Activated T-cell treated with anti-CD3 and anti-CD28 coated beads, Interleukin-2, amount 50 U/mL, for 24 hours (primary cell): ENCODE measurements around the gene MTHFS.
"Not testable (repeated sequence)": the region's sequence is repeated elsewhere in the genome, so short reads cannot be mapped to it uniquely, and the experiment has no call there.

Source experiments
- DNase-seq: peaks from one replicate; pipeline ENCODE4 v3.0.0-alpha.2; 2020
- H3K27ac Mint-ChIP-seq: 2 replicates; pipeline ENCODE4 v1.8.0; 2020; ENCODE audit warnings: mild to moderate bottlenecking, mixed read lengths
- H3K27me3 Mint-ChIP-seq: 2 replicates; pipeline ENCODE4 v1.8.0; 2020; ENCODE audit warnings: mixed read lengths
- H3K36me3 Mint-ChIP-seq: 2 replicates; pipeline ENCODE4 v1.8.0; 2020; ENCODE audit warnings: low read depth, mixed read lengths
- H3K4me1 Mint-ChIP-seq: 2 replicates; pipeline ENCODE4 v1.8.0; 2020; ENCODE audit warnings: low read depth, mixed read lengths
- H3K4me3 Mint-ChIP-seq: 2 replicates; pipeline ENCODE4 v1.8.0; 2020; ENCODE audit warnings: mild to moderate bottlenecking, moderate library complexity, mixed read lengths
- H3K9me3 Mint-ChIP-seq: 2 replicates; pipeline ENCODE4 v1.8.0; 2020; ENCODE audit warnings: mixed read lengths

The MTHFS gene

GRCh38 chr15:79900818-79901378, 4.1 kb upstream of the MTHFS start:
- Mint-ChIP-seq H3K36me3 (peaks cover 22% of the 10 kb centered on the region), H3K4me1 (peaks cover 65% of the 10 kb centered on the region)
- DNase-seq, H3K9me3 Mint-ChIP-seq, H3K27me3 Mint-ChIP-seq, H3K4me3 Mint-ChIP-seq, H3K27ac Mint-ChIP-seq: not testable (repeated sequence)

DNA sequence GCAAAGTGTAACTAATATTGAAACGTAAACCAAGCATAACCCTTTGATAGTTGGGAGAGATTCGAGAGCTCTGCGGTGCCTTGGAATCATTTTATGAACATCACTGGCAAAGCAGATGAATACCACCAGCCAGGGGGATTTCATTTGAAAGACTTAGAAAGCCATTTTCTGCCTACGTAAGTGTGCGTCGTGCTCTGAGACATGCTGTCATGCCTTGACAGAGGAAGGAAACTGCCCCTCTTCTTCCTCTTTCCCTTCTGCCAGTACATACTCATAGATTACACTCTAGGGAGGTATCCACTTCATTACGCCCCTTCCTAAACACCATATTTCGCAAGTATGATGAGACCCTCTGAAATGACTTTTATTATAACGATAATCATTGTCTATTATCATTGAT, 3.3 kb upstream of the MTHFS start:
- DNase-seq, result no peak
- H3K4me1 Mint-ChIP-seq, result peaks cover 66% of the 10 kb centered on the region
- H3K9me3 Mint-ChIP-seq, result no peaks in the 10 kb centered on the region
- no peaks in the 10 kb centered on the region for H3K27me3 Mint-ChIP-seq
- peak overlapping the region; percentile 31 for H3K27ac Mint-ChIP-seq
- peaks cover 20% of the 10 kb centered on the region for H3K36me3 Mint-ChIP-seq
- no peak overlapping the region for H3K4me3 Mint-ChIP-seq

GRCh38 chr15:79898786-79899185, 2.0 kb upstream of the MTHFS start:
- not testable (repeated sequence) for DNase-seq
- Mint-ChIP-seq H3K27ac (peak overlapping the region; percentile 97), H3K4me1 (peaks cover 70% of the 10 kb centered on the region)

GRCh38 chr15:79898369-79898768, 1.6 kb upstream of the MTHFS start:
- Mint-ChIP-seq H3K27me3 (no peaks in the 10 kb centered on the region), H3K36me3 (peaks cover 34% of the 10 kb centered on the region), H3K4me3 (peak overlapping the region; percentile 98), H3K27ac (peak overlapping the region; percentile 97), H3K4me1 (peaks cover 68% of the 10 kb centered on the region), H3K9me3 (no peaks in the 10 kb centered on the region)
- no peak for DNase-seq

More at GRCh38 chr15:79898786-79899185, 2.0 kb upstream of the MTHFS start:
- H3K4me3 Mint-ChIP-seq, H3K9me3 Mint-ChIP-seq, H3K27me3 Mint-ChIP-seq: not testable (repeated sequence)
- H3K36me3 Mint-ChIP-seq, result peaks cover 31% of the 10 kb centered on the region

DNA sequence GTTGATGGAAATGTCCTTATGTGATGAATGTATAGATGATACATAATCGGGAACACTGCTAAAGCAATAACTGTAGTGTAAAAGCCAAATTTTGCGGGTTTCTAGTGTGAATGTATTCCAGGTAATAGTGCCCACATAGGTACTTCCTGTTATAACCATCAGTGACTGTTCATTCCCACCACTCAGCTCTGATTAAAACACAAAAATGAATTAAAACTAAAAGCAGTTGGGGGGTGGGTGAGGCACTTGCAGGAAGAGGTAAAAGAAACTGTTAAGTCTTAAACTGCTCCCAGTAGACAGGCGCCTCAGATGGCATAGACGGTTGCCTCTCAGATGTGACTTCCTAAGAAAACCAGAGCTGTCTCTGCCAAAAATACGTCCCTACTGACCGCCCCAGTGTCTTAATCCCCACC, 893 bp upstream of the MTHFS start:
- H3K27ac Mint-ChIP-seq, result peak overlapping the region; percentile 97
- H3K4me1 Mint-ChIP-seq, result peaks cover 64% of the 10 kb centered on the region
- DNase-seq, result peak; percentile 34
- peaks cover 39% of the 10 kb centered on the region for H3K36me3 Mint-ChIP-seq
- H3K9me3 Mint-ChIP-seq, result no peaks in the 10 kb centered on the region
- no peaks in the 10 kb centered on the region for H3K27me3 Mint-ChIP-seq
- H3K4me3 Mint-ChIP-seq, result peak overlapping the region; percentile 98

DNA sequence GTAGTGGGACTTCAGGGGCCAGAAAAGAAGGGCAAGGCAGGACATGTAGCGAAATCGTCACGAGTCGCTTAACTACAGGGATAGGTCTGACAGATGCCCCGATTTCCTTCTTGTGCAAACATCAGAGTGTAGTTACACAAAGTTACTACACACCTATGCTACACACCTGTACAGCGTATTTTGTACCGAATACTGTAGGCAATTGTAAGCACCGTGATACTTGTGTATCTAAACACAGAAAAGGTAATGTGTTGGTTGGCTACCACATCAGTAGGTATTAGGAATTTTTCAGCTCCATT, 515 bp upstream of the MTHFS start:
- H3K9me3 Mint-ChIP-seq, result no peaks in the 10 kb centered on the region
- H3K27me3 Mint-ChIP-seq, result no peaks in the 10 kb centered on the region
- H3K4me1 Mint-ChIP-seq, result peaks cover 62% of the 10 kb centered on the region
- peak overlapping the region; percentile 98 for H3K4me3 Mint-ChIP-seq
- H3K36me3 Mint-ChIP-seq, result peaks cover 42% of the 10 kb centered on the region
- H3K27ac Mint-ChIP-seq, result peak overlapping the region; percentile 97
- DNase-seq, result no peak

DNA sequence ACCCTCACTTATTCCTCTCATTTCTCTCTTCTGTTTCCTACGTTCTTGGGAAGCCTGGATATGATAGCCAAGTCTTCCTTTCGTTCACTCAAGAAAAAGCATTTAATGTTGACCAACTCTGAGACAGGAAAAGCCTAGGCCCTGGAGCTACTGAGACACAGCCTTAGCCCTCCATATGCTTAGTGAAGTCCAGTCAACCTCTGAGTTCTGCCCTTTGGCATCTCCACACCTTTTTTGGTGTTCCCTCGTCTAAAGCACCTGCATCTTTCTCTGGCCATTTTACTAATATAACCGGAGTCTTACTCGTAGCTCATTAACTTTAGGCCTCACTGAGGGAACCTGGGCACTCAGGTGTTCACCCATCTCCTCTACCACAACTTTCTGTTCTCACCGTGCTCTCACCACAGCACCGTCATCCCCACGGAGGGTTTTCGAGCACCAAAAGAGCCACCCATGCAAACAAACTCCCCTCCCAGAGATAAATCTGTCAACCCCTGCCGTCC, 632 bp downstream of the MTHFS start:
- H3K36me3 Mint-ChIP-seq, result peaks cover 52% of the 10 kb centered on the region
- H3K4me1 Mint-ChIP-seq, result peaks cover 63% of the 10 kb centered on the region
- no peaks in the 10 kb centered on the region for H3K27me3 Mint-ChIP-seq
- peak overlapping the region; percentile 98 for H3K4me3 Mint-ChIP-seq
- DNase-seq, result no peak
- H3K27ac Mint-ChIP-seq, result peak overlapping the region; percentile 98
- no peaks in the 10 kb centered on the region for H3K9me3 Mint-ChIP-seq

DNA sequence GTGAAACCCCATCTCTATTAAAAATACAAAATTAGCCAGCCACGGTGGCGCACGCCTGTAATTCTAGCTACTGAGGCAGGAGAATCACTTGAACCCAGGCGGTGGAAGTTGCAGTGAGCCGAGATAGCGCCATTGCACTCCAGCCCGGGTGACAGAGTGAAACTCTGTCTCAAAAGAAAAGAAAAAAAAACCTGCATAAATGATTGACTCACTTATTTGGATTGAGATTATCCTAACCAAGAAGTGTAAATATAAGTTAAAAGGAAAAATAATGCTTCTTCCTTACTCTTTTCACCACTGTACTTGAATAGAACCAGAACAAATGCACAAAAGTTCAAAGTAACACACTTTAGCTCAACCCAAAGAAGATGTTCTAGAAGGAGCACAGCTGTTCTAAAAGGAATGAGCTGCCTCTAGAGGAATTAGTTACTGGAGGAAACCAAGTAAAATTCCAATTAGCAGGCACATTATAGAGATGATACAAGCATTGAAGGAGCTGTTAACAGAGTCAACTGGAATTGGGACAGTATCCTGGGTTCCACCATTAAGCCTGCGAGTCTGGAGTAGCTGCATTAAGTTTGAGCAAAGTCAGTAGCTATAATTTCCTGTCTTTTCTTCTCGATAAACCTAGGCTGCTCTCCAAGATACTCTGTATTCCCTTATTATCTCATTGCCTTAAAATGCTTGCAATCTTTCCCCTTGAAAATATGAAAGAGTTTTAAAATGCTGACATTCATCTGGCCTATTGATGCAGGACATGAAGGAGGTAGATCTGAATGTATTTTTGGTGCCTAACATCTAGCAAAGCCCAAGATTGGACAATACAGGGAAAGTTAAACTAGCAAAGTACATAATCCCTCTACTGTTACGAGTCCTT, 9.5 kb downstream of the MTHFS start:
- peaks cover 94% of the 10 kb centered on the region for H3K36me3 Mint-ChIP-seq
- H3K27me3 Mint-ChIP-seq, result no peaks in the 10 kb centered on the region
- no peak for DNase-seq
- H3K4me3 Mint-ChIP-seq, result no peak overlapping the region
- no peak overlapping the region for H3K27ac Mint-ChIP-seq
- H3K4me1 Mint-ChIP-seq, result peaks cover 70% of the 10 kb centered on the region
- no peaks in the 10 kb centered on the region for H3K9me3 Mint-ChIP-seq

GRCh38 chr15:79886124-79886523, 10.7 kb downstream of the MTHFS start:
- peaks cover 96% of the 10 kb centered on the region for H3K36me3 Mint-ChIP-seq
- H3K4me1 Mint-ChIP-seq, result peaks cover 70% of the 10 kb centered on the region
- H3K9me3 Mint-ChIP-seq, result no peaks in the 10 kb centered on the region
- no peak overlapping the region for H3K27ac Mint-ChIP-seq
- H3K27me3 Mint-ChIP-seq, result no peaks in the 10 kb centered on the region
- no peak for DNase-seq
- H3K4me3 Mint-ChIP-seq, result no peak overlapping the region

DNA sequence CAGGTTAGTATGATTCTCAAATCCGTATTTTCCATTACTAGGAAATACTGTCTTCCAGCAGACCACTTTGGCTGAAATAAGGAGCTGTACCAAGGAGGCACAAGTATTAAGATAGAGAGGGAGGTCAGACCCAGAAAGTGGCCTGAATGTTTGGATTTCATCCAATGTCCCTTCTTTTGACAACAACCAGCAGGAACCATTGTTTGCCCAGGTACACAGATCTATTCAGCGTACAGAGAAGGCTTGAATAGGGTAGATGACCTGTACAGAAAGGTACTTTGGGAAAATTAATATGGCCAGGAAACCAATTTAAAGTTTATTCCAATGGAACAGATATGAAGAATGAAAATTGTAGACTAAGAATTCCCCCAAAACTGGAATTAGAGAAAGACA, 12.6 kb downstream of the MTHFS start:
- Mint-ChIP-seq H3K4me3 (no peak overlapping the region), H3K27me3 (no peaks in the 10 kb centered on the region), H3K9me3 (peaks cover 6% of the 10 kb centered on the region), H3K4me1 (peaks cover 58% of the 10 kb centered on the region), H3K36me3 (peaks cover 100% of the 10 kb centered on the region), H3K27ac (no peak overlapping the region)
- no peak for DNase-seq

GRCh38 chr15:79883579-79884203, 13.1 kb downstream of the MTHFS start:
- Mint-ChIP-seq H3K27ac (no peak overlapping the region), H3K9me3 (peaks cover 6% of the 10 kb centered on the region), H3K4me3 (no peak overlapping the region), H3K4me1 (peaks cover 53% of the 10 kb centered on the region), H3K36me3 (peaks cover 100% of the 10 kb centered on the region), H3K27me3 (no peaks in the 10 kb centered on the region)
- no peak for DNase-seq

- no peak overlapping the region for H3K4me3 Mint-ChIP-seq
- peaks cover 19% of the 10 kb centered on the region for H3K9me3 Mint-ChIP-seq
- H3K27ac Mint-ChIP-seq, result no peak overlapping the region
- H3K27me3 Mint-ChIP-seq, result no peaks in the 10 kb centered on the region
- H3K36me3 Mint-ChIP-seq, result peaks cover 100% of the 10 kb centered on the region
- DNase-seq, result no peak
- H3K4me1 Mint-ChIP-seq, result peaks cover 40% of the 10 kb centered on the region
Observed at GRCh38 chr15:79881668-79882067, 15.1 kb downstream of the MTHFS start.

DNA sequence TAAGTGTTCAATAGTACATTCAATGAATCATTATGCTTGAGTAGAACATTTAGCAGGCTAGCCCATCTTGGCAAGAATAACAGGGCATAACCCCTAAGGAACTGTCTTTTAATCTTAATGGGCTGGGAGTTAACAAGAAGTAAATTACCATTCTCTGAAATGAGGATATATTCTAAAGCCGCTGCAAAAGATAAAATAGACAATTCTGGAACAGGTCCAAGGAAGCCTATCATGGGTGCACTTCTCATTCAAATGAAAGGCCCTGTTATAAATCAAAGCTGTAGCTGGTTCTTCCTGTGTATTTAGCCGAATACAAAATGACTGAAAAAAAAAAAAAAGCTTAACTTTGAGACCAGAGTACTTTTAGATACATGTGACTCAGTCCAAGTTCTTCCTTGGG, 15.6 kb downstream of the MTHFS start:
- DNase-seq, result no peak
- peaks cover 40% of the 10 kb centered on the region for H3K4me1 Mint-ChIP-seq
- H3K9me3 Mint-ChIP-seq, result peaks cover 19% of the 10 kb centered on the region
- H3K27me3 Mint-ChIP-seq, result no peaks in the 10 kb centered on the region
- peaks cover 100% of the 10 kb centered on the region for H3K36me3 Mint-ChIP-seq
- no peak overlapping the region for H3K4me3 Mint-ChIP-seq
- H3K27ac Mint-ChIP-seq, result no peak overlapping the region

- peaks cover 36% of the 10 kb centered on the region for H3K9me3 Mint-ChIP-seq
- no peak overlapping the region for H3K27ac Mint-ChIP-seq
- no peaks in the 10 kb centered on the region for H3K27me3 Mint-ChIP-seq
- DNase-seq, result no peak
- H3K4me3 Mint-ChIP-seq, result no peak overlapping the region
- H3K4me1 Mint-ChIP-seq, result peaks cover 21% of the 10 kb centered on the region
- H3K36me3 Mint-ChIP-seq, result peaks cover 100% of the 10 kb centered on the region
Observed at GRCh38 chr15:79878078-79878705, 18.6 kb downstream of the MTHFS start.
